HG02938 (cell line): Measurements from ENCODE around the gene USP49.

Experiments used
- ATAC-seq: cut with Tn5 transposase; IDR thresholded peaks from one replicate; pipeline ENCODE4 v1.9.1; 2021; ENCODE audit warnings: mild to moderate bottlenecking, moderate library complexity; ENCODE audit not compliant: unreplicated experiment

USP49 gene

DNA sequence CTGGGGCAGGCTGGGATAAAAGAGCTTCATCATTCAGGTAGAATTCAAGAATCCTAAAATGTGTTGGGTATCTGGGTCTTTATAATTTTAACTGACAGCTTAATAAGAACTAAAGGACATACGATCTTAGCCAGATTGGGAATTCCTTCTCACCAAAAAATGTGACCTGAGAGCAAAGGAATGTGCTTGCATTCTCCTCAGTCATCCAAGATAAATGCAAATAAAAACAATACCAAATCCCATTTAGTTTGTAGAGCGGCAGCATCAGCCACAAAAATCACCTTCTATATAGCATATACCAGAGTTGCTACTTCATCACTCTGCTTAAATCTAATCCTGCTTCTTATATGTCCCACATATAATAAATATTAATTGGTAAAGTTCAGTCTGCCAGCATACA is 16.9 kb downstream of the USP49 start:
- ATAC-seq, result no peak

DNA sequence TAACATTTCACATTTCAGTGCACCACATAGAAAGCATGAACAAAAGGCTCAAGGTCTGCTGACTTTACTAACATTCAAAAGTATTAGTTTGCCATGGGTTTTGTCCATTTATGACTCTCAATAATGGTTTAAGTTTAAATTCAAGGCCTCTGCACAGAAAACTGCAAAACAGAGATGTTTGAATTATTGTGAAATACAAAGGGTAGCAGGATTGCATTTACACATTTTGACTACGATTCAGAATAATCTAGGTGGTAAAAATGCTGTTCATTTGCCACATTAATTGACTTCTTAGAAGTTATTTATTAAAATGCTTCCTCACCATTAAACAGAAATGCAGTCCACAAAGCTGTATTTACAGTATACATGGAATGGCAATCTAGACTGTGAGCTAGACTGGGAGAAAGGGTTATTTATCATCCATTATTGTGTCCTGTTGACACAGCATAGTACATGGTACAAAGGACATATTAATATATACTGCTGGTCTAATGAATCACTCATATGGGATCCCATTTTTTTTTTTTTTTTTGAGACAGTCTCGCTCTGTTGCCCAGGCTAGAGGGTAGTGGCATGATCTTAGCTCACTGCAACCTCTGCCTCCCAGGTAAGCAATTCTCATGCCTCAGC is 18.0 kb downstream of the USP49 start:
- ATAC-seq, result no peak

DNA sequence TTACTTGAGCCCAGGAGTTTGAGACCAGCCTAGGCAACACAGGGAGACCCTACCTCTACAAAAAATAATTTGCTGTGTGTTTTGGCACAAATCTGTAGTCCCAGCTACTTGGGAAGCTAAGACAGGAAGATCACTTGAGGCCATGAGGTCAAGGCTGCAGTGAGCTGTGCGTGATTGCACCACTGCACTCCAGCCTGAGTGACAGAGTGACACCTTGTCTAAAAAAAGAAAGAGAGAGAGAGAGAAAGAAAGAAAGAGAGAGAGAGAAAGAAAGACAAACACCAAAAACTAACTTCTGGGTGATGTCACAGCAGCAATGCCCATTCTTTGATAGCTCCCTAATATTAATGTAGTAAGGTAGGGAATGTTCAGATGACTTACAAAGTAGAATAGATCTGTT is 20.4 kb downstream of the USP49 start:
- ATAC-seq, result no peak

DNA sequence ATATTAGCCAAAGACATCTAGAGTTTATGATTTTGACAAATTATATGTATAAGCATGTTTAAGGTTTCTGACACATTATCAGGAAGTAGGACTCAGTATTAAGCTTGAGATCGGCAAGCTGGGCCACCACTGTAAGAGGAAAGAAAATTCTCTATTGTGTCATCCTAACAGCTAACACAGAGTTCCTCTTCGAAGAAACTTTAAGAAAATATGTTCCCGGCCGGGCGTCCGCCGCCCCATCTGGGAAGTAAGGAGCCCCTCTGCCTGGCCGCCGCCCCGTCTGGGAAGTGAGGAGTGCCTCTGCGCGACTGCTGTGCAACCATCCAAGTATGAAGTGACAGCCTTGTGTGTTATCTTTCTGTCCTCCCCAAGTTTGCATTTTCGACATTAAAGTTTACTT is 23.0 kb downstream of the USP49 start:
- no peak for ATAC-seq

DNA sequence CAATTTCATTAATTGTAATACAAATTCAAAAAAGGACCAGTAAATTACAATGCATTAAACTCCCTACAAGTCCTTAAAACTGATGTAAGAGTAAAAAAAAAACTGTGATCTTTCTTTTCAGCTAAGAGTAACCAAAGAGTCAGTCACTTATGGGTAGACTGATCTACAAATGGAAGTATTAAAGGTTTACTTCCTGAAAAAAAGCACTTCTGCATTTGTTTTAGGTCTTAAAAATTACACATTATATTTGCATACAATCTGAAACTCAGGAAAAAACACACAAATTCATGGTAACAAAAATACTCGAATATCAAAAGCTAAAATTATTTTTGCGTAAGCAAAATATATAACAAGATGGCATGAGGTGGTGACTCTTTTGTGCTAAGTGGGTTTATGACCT is 23.5 kb downstream of the USP49 start:
- no peak for ATAC-seq

DNA sequence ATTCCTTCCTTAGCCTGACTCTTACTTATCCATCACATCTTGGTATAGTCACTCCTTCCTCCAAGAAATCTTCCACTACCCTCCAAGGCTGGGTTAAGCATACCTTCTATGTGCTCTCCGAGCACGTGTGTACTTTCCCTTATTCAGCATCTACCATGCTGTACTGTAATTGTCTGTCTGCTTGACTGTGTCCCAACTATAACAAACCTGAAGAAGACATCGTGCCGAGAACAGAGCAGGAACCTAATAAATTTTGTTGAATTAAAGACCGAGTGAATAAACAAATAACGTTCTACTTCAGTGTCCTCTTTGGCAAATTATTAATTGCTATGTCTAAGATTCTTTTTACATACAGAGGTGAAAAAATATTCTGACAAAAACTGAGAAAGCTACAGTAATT is 35.8 kb downstream of the USP49 start:
- no peak for ATAC-seq

DNA sequence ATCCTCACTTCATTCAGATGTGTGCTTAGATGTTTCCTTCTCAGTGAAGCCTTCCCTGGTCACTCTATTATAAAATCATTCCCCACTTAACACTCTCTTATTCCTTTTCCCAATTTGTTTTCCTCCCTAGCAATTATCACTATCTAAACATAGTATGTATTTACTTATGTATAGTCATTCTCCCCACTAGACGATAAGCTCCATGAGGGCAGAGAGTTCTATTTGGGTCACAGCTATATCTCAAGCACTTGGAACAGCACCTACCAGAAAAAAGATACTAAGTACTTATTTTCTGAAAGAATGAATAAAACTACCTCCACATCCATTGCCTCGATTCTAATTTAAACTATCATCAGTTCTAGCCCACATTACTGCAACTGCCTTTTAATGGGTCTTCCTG is 36.5 kb downstream of the USP49 start:
- ATAC-seq, result no peak

DNA sequence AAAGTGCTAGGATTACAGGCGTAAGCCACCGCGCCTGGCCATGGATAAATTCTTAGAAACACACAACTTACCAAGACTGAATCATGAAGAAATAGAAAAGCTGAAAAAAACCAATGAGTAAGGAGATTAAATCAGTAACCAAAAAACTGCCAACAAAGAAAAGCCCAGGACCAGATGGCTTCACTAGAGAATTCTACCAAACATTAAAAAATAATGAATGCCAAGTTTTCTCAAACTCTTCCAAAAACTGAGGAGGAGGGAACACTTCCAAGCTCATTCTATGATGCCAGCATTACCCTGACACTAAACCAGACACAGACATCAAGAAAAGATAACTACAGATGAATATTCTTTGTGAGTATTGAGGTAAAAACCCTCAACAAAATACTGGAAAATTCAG is 44.3 kb downstream of the USP49 start:
- ATAC-seq, result no peak

DNA sequence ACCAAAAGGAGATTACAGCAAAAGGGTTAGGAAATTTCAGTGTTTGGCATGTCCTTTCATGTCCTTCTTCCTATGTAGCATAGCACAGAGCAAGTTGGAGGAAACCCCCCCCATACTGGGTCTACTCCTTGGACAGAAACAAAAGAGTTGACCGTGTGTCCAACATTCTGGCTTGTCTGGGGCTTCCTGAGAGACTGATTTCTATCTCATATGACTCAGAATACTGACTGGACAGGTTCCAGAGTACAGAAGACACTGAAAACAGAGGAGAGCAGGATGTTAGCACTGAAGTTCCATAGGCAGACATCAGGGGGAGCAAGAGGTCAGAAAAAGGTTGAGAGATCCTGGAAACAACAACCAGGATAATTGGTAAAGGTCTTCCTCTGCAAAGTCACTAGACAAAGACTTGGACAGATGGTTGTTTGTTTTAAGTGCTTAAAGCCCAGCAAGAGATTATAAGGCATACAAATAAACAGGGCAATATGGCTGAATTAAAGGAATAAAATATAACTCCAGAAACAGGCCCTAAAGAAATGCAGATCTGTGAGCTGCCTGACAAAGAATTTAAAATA is 48.4 kb downstream of the USP49 start:
- ATAC-seq, result no peak

DNA sequence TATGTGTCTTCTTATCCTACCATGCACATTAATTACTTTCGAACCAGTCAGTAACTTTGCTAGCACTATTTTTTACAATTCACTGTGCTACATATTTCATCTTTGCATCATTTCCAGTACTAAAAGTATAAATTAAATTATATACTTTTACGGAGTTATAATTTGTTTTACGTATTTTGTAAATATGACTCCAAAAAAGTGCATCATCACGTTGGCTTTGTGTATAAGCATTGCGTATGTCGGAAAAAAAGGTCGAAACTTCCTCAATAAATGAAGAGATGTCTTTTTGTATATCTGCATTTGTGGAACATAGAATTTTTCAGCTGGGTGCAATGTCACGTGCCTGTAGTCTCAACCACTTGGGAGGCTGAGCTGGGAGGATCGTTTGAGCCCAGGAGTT is 52.0 kb downstream of the USP49 start:
- ATAC-seq, result no peak

DNA sequence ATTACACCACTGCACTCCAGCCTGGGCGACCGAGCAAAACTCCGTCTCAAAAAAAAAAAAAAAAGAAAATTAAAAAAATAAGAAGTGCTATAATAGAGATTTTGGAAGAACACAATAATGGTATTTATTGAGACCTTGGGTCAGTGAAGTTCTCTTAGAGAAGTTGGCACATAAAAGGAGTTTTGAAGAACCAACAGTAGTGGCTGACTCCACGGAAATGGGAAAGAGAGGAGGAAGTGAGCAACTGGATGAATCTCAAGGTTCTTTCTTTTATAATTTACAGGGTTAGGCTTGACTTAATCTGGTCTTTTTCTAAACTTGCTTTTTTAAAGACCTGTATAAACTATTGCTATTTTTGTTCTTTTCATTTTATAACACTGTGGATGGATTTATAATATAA is 54.8 kb downstream of the USP49 start:
- no peak for ATAC-seq

DNA sequence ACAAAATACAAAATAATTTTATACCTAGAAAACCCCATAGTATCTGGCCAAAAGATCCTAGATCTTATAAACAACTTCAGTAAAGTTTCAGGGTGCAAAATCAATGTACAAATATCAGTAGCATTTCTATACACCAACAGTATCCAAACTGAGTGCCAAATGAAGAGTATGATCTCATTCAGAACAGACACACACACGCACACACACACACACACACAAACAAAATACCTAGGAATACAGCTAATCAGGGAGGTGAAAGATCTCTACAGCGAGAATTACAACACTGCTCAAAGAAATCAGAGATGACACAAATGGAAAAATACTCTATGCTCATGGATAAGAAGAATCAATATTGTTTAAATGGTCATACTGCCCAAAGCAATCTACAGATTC is 58.5 kb downstream of the USP49 start:
- ATAC-seq, result no peak

DNA sequence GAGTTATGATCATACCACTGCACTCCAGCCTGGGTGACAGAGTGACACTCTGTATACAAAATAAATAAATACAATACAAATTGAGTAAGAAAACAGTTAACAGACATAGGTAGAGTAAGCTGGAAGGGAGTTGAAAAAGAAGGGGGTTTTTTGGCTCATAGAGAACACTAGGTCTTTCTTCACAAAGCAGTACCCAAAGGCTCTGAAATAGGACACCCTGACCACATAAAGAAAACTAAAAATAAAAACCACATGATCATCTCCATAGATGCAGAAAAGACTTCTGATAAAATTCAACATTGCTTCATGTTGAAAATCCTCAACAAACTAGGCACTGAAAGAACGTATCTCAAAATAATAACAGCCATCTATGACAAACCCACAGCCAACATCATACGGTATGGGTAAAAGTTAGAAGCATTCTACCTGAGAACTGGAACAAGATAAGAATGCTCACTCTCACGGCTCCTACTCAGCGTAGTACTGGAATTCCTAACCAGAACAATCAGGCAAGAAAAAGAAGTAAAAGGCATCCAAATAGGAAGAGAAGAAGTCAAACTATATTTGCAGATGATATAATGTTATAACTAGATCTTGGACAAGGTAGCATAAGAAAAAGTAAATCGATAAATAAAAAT is 59.0 kb downstream of the USP49 start:
- no peak for ATAC-seq

DNA sequence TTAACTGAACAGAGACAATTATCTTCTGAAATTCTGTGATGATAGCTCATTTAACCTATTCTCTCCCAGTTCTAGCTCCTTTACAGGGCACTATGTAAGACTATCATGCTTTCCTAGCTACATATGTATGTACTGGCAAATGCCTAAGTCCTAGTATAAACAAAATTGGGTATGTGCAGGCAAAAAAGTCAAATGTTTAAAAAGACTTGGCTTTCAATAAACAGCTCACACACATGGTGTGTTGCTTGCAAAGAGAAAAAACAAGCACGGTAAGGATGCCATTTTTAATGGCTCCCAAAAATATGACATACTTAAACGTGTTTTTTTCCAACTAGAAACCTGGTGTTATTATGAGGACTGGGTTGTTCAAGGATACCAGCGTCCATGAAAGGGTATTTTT is 62.9 kb downstream of the USP49 start:
- no peak for ATAC-seq

DNA sequence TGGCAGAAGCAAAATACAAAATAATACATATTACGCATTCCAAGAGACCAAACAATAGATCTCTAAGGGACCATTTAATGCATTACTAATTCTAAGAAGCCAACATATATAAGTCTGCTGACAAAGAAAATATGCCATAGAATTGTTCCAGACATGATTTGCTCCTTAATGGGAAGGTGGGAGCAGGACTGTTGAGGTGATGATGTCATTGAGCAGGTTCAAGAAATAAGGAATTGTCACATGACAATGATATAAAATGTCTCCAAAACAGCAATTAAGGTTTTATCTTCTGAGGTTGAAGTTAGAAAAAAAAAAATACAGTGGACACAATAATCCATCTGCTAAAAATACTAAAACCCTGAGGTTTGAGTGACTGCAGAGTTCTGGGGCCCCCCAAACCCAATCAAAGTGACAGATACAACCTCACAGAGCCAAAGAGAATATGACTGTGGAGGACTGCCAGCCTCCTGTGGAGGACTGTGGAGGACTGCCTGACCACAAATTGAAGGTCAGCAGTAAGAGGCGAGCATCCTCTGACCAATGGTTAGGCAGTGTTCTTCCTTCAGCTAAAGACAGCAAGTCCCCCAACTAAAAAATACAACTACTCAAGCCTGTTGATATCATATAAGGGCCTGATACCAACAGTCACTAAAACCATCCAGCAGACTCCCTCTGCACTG is 68.7 kb downstream of the USP49 start:
- ATAC-seq, result no peak

DNA sequence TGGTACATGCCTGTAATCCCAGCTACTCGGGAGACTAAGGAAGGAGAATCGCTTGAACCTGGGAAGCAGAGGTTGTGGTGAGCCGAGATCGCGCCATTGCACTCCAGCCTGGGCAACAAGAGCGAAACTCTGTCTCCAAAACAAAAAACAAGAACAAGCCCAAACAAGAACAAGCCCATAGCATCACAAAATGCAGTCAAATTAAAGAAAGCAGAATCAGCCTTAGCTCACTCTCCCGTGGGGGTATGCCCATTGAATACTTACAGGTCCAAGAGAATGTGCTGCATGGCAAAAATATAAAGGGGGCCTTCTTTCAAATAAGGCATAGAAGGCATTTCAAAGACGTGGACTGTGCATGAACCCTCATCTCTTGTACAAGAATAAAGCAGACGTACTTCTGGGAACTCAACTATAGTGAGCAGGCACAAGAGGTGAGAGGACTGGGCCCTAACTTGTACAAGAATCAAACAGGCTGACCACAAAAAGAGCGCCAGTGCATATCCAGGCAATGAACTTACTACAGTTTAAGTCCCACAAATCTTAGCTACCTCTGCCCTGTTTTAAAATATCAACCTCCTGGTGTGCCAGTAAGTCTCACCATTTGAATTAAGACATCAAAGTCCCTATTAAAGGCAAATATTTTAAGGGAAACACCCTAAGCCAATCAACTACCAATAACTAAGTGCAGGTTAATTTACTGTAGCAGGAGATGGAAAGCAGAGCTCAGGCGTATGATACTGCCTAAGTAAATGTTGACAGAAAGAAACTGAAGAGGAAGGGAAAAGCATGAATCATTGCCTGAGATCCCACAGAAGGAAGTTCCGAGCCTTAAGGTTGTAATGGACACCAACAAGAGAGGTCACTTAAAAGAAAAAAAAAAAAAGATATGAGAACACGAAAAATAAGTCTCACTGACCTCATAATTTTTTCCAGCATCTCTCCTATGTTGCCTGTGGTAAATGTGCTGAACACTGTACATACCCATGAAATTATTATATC is 70.3 kb downstream of the USP49 start:
- no peak for ATAC-seq

DNA sequence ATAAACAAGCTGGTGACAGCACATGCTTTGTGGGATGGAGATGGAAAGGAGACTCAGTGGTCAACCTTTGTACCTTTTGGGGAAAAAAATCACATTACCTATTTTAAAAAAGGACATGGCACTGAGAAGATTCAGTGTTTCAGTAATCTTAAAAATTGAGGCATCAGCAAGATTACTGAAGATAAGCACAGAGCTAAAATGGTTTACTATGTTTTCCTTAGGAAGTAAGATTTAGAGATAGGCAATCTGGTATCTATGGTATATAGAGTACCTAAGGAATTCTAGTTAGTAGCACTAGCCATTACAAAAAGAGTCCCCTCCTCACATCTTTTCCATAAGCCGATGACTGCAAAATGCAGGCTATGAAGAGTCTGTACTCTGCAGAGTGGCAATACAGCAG is 72.0 kb downstream of the USP49 start:
- ATAC-seq, result no peak

DNA sequence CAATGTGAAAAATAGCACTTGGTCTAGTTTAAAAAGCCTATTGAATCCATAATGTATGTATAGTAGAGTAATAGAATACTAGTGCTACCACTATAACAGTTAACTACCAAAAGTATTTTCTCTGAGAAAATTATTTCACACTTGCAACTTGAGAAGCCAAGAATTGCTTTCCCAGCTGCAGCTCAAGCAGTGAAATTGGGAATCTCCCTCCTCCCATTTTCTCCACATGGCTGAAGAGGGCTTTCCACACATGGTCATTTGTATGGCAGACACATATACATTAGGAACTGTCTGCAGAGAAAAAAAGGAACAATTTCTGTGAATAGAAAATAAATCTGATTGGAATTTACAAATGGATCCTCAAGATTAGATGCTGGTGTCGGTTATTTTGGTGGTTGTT is 73.2 kb downstream of the USP49 start:
- ATAC-seq, result no peak

DNA sequence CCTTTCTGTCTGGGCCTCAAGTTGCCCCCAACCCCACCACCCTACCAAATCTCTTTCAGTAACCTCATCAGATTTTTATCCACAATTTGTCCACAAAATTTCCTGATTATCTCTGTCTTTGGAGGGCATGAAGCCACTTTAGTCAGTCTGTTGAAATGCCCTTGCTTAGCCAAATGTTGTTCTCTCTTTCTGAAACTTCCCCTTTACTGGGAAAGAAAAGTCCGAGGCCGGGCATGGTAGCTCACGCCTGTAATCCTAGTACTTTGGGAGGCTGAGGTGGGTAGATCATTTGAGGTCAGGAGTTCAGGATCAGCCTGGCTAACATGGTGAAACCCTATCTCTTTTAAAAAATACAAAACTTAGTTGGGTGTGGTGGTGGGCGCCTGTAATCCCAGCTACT is 73.9 kb downstream of the USP49 start:
- no peak for ATAC-seq

DNA sequence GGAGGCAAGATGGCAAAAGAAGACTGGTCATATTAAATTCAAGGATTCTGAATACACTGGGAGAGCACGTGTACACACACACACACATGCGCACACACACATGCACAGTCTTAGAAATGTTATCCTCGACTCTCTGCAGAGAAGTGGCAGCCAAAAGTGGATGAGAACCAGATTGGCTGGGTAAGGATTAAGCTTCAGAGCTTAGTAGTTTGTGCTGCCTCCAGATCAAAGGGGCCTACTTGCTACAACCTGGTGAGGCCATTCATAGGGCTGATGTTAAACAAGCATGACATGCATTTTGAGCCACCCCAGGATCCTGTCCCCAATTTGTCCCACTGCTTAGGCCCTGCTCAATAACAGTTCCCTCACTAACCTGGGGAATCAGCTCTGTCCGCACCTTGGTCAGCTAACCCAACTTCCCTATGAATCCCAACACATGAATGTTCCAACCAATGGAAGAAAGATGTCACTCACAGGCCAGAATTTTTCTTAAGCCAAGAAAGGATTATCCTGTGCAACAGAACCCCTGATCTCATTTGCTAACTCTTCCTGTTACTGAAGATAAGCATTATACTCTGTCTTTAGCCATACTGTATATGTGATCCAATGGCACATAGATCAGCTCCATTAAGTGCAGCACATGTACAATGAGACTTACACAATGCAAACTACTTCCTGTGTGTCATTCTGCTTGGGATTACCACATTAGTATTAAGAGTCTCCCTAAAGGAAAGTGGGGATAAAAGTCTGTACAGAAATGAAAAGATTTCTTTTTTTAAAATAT is 76.7 kb downstream of the USP49 start:
- ATAC-seq, result no peak
